Cardiac fibroblast (primary cell): ENCODE results near the gene CCDC120.

Source experiments
- DNase-seq, 2 donors: peaks; one replicate each; pipeline versions ENCODE4 v3.0.0 to v3.0.0-alpha.2; 2010; ENCODE audit warnings: low read depth in 2 of 2
- H3K4me3 ChIP-seq, 2 donors: replicated peaks in 1 of 2; 1 replicate in 1 of 2; 2 replicates in 1 of 2; pipeline ENCODE4 v1.5.1; 2011; ENCODE audit warnings: low read depth in 2 of 2, low read length in 2 of 2, mild to moderate bottlenecking in 2 of 2, moderate library complexity in 1 of 2
- TF ChIP-seq, protein P1 (sequence below): IDR thresholded peaks from one replicate; pipeline ENCODE4 v1.5.1; 2011; ENCODE audit warnings: low read depth, mild to moderate bottlenecking, low read length, inconsistent platforms

The CCDC120 gene

DNA sequence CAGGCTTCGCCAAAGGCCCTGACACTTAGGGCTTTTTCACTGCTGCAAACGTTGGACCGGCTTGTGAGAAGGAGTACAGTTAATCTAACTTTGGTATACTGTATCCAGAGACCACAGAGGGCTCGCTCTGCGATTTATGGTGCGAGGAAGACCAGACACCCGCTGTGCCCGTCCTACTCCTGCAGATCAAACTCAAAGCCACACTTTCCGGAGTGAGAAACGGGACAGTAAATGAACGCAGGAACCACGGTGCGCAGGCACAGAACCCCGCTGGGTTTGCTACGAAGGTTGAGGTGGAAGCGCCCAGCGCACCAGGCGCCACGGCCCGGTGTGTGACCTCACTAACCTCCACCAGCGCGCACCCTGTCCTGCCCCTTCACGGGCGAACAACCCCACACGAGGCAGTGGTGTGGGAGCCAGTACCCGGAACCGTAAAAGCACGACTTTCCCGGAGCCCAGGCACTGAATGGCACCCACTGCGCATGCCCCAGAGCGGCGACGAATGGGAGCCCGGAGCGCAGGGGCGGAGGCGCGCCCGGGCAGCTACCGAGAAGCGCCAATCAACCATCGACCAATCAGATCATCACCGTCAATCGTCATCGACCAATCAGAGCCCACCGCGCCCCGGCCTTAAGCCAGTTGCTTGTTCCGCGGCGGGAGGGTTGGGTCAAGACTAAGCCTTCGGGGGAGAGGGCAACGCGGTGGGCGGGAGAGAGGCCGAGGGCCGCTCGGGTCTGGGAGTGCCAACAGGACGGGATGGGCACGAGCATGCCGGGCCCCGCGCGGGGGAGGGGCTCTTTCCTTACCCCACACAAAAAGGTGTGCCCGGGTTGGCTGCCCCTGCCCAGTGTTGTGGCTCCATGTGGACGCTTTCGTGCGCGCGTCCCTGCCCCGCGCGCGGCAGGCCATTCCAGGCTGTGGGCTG lies 42.2 kb downstream of the CCDC120 start:
- DNase-seq, result peak; percentile 93 to 94
- TF ChIP-seq, protein P1, sequence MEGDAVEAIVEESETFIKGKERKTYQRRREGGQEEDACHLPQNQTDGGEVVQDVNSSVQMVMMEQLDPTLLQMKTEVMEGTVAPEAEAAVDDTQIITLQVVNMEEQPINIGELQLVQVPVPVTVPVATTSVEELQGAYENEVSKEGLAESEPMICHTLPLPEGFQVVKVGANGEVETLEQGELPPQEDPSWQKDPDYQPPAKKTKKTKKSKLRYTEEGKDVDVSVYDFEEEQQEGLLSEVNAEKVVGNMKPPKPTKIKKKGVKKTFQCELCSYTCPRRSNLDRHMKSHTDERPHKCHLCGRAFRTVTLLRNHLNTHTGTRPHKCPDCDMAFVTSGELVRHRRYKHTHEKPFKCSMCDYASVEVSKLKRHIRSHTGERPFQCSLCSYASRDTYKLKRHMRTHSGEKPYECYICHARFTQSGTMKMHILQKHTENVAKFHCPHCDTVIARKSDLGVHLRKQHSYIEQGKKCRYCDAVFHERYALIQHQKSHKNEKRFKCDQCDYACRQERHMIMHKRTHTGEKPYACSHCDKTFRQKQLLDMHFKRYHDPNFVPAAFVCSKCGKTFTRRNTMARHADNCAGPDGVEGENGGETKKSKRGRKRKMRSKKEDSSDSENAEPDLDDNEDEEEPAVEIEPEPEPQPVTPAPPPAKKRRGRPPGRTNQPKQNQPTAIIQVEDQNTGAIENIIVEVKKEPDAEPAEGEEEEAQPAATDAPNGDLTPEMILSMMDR, result no peak
- H3K4me3 ChIP-seq, result peak overlapping the region; percentile 57 to 75

- TF ChIP-seq, protein P1, result no peak
- DNase-seq, result no peak
- peak overlapping the region; percentile 57 to 75 for H3K4me3 ChIP-seq
Observed at GRCh38 chrX:49101629-49101984, 42.8 kb downstream of the CCDC120 start.

GRCh38 chrX:49102190-49102589 lies 43.4 kb downstream of the CCDC120 start:
- TF ChIP-seq, protein P1, result no peak
- no peak for DNase-seq
- H3K4me3 ChIP-seq, result no peak overlapping the region

DNA sequence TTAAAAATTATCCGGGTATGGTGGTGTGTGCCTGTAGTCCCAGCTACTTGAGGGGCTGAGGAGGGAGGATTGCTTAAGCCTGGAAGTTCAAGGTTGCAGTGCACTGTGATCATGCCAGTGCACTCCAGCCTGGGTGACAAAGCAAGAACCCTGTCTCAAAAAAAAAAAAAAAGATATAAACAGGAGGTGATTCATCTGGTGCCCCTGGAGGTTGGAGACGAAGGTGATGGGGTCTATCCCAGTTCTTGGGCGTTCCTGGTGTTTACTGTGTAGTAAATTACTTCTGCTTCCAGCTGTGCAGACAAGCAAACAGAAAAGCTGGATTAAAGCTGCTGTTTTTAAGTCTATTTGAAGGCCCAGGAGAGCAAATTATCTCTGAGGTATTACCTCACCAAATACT lies 44.8 kb downstream of the CCDC120 start:
- TF ChIP-seq, protein P1, result no peak
- DNase-seq, result peak in 1 of 2 donors; percentile 5

DNA sequence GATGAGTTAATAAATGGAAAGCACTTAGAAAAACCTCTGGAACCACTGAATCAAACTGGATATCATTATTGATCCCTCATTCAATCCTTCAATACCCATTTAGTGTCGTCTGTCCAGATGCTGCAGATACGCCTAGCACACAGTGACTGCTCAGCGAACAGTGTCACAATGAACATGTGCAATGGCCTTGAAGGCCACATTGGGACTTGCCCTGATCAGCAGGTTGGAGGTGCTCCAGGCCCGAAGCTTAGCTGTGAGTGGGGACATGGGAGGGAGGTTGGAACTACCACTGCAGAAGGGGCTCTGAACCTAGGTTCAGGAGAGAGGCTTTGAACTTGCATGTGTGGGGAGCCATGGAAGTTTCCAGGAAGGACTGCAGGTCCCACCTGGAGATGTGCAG lies 47.5 kb downstream of the CCDC120 start:
- no peak overlapping the region for H3K4me3 ChIP-seq
- no peak for DNase-seq
- TF ChIP-seq, protein P1, result no peak

More for the DNA sequence above, 44.8 kb downstream of the CCDC120 start:
- no peak overlapping the region for H3K4me3 ChIP-seq

DNA sequence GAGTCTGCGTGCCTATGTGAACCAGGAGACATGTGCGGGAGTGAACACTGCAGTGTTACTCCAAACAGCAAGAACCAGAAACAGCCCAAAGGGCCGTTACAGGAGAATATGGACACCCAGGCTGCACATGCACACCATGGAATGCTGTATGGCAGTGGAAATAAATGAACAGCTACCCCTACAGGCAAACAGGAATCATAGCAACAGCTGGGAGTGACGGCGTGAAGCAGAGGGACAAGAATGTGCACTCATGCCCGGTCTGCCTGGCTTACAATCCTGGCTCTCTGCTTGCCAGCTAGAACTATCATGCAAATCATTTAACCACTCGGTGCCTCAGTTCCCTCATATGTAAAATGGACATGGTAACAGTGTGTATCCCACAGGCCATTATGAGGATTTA lies 48.1 kb downstream of the CCDC120 start:
- DNase-seq, result peak; percentile 62 to 69
- TF ChIP-seq, protein P1, result peak; percentile 55

More for the DNA sequence above, 48.1 kb downstream of the CCDC120 start:
- no peak overlapping the region for H3K4me3 ChIP-seq
